ENCODE measurements around the gene SLC22A31.

The SLC22A31 gene

GRCh38 chr16:89164847-89165680 is 35.3 kb downstream of the SLC22A31 start:
- no peak for DNase-seq (ENCODE audit: low spot score)

- DNase-seq (ENCODE audit: low spot score), result no peak
Measured at GRCh38 chr16:89164436-89164835, 35.9 kb downstream of the SLC22A31 start.

GRCh38 chr16:89163297-89163696 is 37.0 kb downstream of the SLC22A31 start:
- no peak for DNase-seq (ENCODE audit: low spot score)

- DNase-seq (ENCODE audit: low spot score), result no peak
Measured at GRCh38 chr16:89161763-89162713, 38.3 kb downstream of the SLC22A31 start.

DNA sequence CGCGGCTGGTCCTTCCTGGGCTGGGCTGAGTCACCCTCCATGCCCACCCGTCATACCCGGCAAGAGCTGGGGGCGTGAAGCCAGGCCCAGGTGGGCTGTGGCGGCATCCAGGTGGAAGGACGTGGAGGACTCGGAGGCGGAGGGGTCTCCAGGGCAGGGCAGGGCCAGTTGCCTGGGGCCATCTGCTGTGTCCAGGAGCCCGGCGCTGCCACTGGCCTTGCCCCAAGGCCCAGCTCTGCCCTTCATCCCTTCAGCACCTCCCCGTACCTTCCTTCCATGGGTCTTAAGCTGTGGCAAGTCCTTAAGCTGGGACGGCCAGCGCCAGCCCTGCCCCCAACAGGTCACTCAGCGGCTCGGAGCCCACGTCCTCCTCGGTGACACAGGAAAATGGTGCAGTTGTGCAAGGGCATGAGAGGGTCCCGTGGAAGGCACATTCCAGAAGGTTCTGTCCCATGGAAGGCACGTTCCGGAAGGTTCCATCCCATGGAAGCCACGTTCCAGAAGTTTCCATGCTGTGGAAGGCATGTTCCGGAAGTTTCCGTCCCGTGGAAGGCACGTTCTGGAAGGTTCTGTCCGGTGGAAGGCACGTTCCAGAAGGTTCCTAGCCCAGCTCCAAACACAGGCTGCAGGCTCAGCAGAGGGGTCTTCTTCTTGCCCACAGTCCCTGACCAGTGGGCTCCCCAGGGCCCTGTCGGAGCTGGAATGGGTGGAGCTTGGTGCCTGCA is 39.2 kb downstream of the SLC22A31 start:
- DNase-seq (ENCODE audit: low spot score), result no peak

DNA sequence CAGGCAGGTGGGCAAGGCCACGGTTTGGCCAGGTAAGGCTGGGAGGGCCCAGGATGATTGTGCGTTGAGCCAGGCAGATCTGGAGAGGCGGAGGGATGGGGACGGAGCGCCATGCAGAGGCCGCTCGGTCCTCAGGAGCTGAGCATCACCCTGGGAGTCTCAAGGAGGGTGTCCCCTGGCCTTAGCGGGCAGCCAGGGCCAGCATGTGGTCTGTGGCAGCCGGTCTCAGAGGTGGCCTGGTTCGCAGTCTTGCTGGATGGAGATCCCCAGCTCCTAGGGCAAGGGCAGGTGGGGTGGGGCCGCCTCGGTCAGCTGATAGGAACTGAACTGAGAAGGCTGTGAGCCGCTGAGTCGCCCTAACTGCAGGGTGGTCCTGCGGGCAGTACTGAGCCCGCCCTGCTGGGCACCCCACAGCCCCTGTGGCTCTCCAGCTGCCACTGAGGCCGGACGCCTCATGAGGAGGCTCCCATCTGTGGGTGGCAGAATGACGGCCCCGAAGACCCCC is 40.4 kb downstream of the SLC22A31 start:
- no peak for DNase-seq (ENCODE audit: low spot score)

DNA sequence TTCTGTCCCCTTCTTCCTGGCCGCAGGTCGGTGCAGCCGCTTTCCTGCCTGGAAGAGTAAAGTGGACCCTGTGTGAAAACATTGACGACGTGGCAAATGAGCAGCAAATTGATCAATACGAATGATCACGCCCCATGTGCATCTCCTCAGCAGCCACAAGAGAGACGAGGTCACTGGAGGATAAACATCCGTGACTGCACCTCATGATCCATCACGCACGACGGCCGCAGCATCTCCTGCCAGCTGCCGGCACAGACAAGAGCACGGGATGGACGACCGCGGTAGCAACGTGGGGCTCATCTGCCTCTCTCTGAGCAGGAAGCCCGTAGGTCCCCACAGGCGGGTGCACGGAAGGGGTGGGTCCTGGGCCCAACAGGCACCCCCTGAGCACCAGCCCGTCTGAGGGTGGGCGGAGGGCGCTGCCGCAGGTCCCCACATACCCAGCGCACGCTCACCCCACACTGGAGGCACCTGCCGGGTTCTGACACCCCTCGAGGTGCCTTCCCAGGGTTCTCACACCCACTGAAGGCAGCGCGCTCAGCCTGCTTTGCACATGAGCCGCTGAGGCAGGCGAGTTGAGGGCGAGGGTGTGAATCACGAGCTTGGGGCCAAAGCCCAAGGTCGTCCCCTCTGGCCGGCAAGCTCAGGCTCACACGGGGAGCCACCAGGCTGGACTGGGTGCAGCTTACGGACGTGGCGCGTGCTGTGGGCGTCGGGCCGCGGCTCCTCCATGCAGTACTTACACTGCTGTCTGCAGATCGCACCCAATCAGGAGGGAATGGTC is 41.1 kb downstream of the SLC22A31 start:
- no peak for DNase-seq (ENCODE audit: low spot score)

- DNase-seq (ENCODE audit: low spot score), result no peak
Measured at GRCh38 chr16:89157778-89158177, 42.6 kb downstream of the SLC22A31 start.

DNA sequence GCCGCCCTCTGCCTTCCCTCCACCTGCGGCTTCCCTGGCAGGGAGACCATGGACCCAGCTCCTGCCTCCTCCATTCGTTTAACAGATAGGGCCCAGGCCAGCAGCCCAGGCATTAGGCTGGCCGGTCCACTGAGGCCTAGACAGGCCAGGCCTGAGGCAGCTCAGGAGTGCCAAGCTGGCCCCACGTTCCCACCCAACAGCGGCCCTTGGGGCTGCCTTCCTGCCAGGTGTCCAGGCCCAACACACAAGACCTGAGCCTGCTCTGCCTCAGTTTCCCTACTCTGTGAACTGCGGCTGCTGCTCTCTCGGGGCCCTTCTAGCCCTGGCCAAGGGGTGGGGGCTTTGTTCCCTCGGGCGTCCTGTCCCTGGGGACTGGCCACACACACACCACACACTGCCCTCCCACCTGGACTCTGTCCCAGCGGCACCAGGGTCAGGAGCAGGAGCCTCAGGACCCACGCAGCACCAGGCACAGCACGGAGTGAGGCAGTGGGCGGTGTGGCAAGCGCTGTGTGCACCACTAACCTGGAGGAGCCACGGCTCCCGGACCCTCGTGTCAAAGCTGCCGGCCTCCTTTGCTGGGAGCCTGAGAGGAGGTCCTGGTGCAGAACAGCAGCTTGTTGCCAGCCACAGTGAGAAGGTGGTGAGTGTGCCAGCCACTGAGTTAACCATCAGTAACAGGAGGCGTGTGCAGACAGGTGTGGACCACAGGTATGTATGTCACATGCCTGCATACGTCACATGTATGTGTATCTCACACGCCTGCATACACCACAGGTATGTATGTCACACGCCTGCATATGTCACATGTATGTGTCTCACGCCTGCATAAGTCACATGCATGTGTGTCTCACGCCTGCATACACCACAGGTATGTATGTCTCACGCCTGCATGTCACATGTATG is 43.3 kb downstream of the SLC22A31 start:
- no peak for DNase-seq (ENCODE audit: low spot score)

DNA sequence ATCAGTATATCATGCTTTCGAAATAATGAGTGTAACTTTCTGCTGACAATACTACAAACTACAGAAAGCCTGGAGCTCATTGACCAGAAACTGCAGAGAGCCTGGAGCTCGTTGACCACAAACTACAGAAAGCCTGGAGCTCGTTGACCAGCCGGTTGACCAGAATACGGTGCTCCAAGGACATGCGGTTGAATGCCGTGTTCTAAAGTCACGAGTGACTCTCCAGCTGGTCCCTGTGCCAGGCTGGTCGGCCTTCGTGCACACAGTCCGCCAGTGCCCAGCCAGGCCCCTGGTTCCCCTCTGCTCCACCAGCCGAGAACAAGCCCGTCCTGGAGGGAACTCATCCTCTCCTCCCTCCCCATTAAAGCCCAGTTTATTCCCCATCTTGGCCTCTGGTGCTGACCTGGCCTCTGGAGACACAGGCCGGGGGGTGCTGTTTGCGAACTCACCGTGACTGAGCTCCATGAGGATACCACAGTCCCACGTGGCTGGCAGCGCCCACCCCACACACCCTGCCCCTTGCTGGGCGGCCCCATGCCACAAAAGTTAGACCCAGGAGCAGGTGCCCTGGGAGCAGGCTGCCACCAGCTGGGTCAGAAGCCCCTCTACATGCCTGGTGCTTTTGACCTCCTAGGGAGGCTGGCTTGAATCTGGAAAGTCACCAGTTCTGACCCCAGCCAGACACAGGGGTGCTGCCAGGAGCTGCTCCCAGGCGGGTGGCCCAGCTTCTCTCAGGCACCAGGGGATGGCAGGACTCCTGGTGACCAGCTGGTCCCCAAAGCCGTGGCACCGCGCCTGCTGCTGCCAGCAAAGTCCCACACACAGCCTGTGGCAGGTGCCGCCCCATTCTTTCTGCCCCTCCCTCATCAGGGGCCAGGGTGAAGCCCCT is 44.2 kb downstream of the SLC22A31 start:
- no peak for DNase-seq (ENCODE audit: low spot score)

DNA sequence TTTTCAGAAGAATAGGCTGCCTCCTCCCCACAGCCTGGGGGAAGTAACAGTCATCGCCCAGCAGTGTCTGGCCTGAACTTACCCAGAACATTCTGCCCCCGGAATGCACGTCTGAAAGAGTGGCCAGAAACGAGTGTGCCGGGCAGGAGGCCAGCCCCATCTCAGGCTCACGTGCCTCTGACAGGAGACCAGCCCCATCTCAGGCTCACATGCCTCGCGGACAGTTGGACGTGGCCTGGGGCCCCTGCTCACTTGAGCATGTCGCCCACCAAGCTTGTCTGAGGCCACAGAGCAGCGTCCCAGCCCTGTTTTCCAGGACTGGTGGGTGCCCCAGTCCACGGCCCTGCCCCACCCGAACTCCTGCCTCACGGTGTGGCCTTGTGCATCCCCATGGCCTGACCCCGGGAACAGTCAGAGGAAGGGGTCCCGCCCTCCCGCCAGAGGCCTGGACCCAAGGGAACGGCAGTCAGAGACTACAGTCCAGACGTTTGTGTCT is 45.1 kb downstream of the SLC22A31 start:
- DNase-seq (ENCODE audit: low spot score), result no peak

- no peak for DNase-seq (ENCODE audit: low spot score)
Measured at GRCh38 chr16:89154390-89155183, 45.8 kb downstream of the SLC22A31 start.

- no peak for DNase-seq (ENCODE audit: low spot score)
Measured at GRCh38 chr16:89153848-89154271, 46.5 kb downstream of the SLC22A31 start.

- no peak for DNase-seq (ENCODE audit: low spot score)
Measured at GRCh38 chr16:89152831-89153700, 47.3 kb downstream of the SLC22A31 start.

DNA sequence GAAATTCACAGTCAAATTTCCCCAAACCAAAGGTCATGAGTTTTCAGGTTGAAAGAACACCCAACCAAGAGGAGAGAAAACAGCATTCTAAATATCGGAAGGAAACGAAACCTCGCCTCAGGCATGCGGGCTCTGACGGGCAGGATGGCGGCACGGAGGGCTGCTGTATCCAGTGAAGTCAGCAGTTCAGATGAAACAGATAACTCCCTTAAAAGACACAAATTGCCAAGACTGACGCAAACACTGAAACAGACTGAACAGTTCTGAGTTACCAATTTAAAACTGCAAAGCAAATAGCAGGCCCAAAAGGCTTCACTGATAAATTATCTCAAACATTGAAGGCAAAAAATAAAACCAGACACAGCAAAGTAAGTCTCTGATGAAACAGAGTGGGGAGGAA is 49.4 kb downstream of the SLC22A31 start:
- DNase-seq (ENCODE audit: low spot score), result no peak

DNA sequence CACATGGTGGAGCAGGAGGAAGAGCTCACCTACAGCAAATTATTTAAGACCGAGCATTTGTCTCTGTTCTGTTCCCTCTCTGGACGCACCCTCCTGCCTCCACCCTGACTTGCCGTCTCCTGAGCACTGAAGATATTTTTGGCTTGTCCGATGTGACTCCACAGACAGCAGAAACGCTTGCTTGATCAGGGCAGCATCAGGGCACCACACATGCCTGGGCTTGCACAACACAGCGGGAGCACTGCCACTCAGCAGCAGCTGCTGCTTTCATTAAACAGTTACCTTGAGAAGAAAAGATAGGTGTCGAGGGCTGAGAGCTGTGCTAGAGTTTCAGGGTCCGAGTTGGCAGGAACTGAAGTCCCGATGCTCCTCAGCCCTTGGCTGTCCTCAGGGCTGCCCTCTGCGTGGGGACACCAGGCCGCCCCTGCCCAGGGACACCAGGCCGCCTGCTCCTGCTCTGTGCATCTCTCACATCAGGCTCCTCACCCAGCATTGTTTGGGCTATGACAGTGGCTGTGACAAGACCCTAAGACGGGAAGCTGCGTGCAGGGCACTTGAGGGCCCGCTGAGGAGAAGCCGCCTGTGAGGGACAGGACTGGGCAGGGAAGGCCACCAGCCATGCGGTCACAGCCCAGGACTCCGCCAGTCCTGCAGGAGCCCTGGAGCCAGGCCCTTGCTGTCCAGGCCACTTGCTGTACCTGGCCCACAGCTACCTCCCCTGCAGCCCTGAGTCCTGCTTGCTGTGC is 50.1 kb downstream of the SLC22A31 start:
- DNase-seq (ENCODE audit: low spot score), result no peak
